Stimulated activated naive CD4-positive, alpha-beta T cell (primary cell): ENCODE results near the gene MRPL43.
A peak's percentile ranks its signal among the peaks of the same experiment; 100 is the strongest.

Source experiments
- DNase-seq, 6 experiments: peaks; one replicate each; lab custom pipeline; 2025; lab: John Stamatoyannopoulos, UW

The MRPL43 gene

GRCh38 chr10:101002456-101002855 is 15.2 kb upstream of the MRPL43 start:
- no peak for DNase-seq

- DNase-seq = no peak
Measured at GRCh38 chr10:101001659-101002035, 14.3 kb upstream of the MRPL43 start.

- DNase-seq = no peak
Measured at GRCh38 chr10:101000915-101001658, 13.8 kb upstream of the MRPL43 start.

DNA sequence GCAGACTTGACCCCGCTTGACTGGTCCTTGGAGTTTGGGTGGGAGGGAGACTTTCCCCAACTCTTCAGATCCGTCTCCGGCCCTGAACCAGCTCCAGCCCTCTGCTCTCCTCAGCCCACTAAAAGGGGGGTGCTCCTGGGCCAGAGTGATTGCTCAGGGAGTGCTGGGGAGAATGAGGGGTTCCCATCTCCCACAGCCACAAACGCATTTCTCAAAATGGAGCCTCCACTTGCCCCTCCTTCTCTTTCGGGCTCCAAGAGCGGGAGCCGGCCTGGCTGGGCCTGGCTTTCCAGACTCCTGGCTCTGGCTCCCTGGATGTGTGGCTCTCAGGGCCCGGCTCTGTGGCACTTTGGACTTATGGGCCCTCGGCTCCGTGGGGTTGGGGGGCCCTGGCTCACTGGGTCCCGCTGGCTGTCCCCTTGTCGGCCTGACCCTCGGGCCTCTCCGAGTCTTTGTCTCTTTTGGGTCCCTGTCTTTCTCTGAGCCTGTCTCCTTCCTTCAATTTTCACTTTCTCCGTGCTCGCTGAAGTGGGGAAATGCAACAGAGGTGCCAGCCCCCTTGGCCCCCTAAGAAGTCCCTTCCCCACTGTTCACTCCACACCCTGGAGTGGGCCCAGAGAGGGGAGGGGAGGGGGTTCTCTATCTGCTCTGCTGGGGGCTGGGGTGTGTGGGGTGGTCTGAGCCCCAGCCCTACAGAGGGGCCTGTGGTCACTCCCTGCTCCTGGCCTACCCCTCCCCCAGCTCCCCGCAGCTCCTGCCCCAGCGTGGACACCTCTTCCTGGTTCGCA is 13.0 kb upstream of the MRPL43 start:
- DNase-seq = no peak

DNA sequence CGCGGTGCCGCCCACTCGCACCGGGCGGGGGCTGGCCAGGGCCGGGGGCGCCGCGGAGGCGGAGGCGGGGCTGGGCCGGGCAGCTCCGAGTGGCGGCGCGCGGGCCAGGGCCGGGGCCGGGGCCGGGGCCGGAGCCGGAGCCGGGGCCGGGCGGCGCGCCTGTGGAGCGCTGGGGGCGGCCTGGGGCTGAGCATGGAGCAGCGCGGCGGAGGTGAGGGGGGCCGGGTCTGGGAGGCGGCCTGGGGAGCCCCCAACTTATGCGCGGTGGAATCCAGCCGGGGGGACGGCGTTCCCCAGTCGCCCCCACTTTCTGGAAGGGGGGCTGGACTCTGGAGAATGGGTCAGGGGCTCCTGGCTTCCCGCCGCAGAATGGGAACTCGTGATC is 12.4 kb upstream of the MRPL43 start, which contains the start of gene LZTS2:
LZTS2 (plus strand) TSS at position 67 of the 385 bp plus-strand sequence. CDS start 2,731 bp downstream, outside the sequence.
- no peak for DNase-seq

DNA sequence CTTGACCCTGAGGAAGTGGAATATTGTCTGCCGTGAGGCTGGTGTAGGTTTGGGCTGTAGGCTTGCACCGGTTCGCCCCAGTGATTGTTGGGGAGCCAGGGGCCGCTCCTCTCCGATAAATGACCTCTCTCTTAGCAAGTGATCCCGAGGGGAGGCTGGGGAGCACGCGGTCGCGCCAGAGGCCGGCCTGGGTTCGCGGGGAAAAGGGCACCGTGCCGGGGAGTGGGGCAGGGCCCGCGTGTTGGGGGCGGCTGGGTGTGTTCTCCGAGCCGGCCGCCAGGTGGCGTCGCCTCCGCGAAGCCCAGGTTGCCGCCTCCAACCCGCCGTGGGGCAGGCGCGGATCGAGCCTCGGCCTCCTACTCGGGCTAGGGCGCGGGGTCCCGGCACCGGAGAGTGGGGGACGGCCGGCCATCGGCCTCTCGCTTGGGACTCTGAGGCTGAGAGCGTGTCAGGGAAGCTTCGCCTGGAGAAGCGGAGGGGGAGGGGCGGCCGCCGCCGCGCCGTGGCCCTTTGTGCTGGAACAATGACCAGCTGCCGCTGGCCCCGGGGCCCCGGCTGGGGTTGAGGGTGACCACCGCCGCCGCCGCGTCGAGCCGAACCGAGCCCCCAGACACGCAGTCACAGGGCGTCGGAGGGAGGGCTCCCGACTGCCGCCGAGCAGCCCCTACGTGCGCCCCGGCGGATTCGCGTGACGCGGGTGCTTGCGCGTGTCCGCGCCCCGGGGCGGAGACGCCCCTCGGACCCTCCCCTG is 11.9 kb upstream of the MRPL43 start:
- peak; percentile 54 to 87 (median 74) for DNase-seq

- DNase-seq = peak; percentile 51 to 81 (median 66)
Measured at GRCh38 chr10:100998183-100998990, 11.1 kb upstream of the MRPL43 start.

DNA sequence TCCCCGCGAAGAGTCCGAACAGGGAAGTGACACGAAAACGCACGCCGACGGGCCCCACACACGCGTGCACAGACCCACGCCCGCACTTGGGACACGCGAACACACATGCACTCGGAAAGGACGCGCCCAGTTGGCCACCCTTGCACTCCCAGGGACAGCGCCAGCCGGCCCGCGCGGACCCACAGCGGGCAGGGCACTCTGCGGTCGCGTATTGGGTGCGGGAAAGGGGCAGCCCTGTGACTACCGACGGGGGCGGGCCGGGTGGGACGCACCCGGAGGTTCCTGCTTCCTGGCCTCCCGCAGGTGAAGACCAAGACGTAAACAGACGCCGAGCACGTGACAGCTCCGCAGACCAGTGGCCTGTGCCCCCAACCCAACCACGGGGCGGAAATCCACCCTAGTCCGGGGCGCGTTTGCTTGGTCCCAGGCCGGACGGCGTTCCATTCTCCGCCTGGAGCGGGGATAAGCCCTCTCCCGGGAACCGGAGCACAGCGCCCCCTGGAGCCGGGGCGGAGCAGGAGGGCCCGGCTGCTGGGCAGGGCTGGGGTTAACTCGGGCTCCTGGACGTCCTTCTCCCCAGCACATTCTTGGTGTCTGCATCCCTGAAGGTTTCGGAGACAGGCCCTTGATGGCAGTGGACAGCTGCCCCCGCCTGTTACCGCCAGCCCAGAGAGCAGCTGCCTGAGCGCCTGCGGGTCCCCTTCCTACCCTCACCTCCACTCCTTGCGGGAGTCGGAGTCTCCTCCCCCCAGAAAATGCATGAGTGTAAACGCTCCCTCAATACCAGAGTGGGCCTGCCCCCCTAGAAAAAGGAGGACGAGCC is 10.3 kb upstream of the MRPL43 start:
- peak; percentile 62 to 85 (median 68) for DNase-seq

DNA sequence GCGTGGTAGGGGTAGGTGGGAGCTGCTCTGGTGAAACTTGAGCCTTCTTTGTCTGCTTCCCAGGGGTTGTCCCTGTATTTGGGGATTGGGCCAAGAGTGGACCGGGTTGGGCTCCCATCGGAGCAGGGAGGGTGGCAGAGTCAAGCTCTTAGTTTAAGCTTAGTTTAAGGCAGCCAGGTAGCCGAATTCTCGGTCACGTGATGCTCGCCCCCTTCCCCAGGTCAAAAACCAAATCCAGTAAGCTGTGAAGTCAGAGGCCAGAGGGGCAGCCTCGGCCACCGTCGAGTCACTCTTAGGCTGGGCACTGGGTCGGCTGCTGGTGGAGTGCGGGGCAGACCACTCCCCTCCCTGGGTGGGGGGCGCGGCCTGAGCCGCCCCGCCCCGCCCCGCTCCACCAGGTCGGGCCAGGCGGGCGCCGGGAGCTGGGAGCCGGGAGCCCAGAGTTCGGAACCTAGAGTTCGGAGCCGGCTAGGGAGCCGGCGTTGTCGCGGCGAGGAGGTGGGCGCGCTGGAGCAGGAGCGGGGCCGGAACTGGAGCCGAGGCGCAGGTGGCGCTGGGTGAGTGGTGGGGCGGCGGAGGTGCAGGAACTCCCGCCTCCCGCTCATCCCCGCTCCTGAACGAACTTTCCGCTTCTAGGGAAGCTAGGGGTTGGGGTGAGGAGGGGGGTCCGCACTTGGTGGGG is 9.5 kb upstream of the MRPL43 start:
- peak in 4 of 6 experiments; percentile 42 to 75 (median 50) for DNase-seq

DNA sequence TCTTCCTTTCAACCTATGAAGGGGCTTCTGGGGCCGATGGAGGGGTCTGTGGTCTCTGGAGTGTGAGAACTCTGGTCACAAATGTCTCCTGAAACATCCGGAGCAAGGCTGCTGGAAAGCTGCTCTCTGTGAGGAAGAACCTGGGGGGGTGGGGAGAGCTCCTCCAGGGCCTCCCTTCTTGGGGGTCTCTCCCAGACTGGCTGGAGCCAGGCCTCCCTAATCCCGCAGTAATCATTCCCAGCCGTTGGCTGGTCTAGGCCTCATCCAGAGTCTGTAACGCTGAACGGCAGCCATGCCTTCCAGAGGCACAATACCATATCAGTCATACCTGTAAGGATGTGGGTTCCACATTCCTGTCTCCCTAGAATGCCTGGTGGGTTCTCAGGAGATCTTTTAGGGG is 7.9 kb upstream of the MRPL43 start:
- DNase-seq = no peak

GRCh38 chr10:100993986-100994708 is 6.8 kb upstream of the MRPL43 start:
- DNase-seq = no peak

GRCh38 chr10:100989088-100989487 is 1.8 kb upstream of the MRPL43 start:
- DNase-seq = no peak

- DNase-seq = no peak
Measured at GRCh38 chr10:100988166-100988565, 869 bp upstream of the MRPL43 start.

DNA sequence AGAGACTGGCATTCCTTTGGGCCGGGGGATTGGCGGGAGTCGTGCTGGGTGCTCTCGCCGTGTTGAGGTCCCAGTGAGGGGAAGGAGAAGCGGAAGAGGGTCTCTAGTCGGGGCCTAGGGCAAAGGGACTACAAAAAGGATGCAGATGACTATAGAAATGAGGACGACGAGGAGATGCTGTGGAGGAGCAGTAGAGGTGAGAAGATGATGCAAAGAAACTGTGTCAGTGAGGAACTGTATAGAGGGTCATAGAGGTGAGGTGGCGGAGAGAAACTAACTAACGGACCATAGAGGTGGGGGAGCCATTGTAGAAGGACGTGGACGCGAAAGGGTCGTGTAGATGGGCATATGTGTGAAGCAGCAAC is 370 bp upstream of the MRPL43 start:
- no peak for DNase-seq

GRCh38 chr10:100986623-100986951 is 710 bp downstream of the MRPL43 start:
- DNase-seq = no peak

DNA sequence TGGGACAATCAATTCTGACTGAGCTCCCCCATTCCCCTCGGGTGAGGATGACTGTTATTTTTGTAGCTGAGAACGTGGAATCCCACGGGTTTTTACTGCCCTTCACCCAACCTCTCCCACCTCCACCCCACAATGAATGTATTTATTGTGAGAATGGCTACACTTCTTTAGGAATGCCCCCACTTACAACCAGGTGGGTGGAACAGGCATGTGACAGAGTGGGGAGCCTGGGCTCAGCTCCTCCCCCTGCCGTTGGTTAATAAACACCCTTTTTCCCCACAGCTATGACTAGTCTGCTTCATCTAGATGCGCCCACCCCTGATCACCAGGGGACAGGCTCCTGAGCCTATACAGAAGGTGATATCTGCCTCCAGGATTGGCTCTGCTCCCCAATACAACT is 2.0 kb downstream of the MRPL43 start:
- no peak for DNase-seq

DNA sequence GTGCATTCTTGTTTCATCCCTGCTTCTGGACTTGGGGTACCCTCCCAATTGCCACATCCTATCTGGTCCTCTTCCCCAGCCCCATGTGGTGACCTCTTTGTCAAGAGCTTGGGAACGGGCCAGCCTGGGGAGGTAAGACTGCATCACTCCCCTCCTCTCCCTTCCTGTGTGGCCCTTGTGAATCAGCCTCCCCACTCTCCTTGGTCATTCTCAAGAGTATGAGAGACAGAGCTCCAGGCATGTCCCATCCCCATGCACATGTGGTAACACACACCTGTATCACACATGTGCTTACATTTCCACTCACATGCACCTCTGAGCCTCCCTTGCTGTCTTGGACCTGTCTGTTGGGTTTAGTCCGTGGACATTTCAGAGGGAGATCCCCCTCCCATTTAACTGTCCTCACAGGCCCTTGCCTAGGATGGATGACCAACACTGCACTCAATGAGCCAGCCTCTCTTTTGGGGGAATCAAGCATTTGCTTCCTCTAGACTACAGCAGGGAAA is 2.6 kb downstream of the MRPL43 start:
- no peak for DNase-seq

DNA sequence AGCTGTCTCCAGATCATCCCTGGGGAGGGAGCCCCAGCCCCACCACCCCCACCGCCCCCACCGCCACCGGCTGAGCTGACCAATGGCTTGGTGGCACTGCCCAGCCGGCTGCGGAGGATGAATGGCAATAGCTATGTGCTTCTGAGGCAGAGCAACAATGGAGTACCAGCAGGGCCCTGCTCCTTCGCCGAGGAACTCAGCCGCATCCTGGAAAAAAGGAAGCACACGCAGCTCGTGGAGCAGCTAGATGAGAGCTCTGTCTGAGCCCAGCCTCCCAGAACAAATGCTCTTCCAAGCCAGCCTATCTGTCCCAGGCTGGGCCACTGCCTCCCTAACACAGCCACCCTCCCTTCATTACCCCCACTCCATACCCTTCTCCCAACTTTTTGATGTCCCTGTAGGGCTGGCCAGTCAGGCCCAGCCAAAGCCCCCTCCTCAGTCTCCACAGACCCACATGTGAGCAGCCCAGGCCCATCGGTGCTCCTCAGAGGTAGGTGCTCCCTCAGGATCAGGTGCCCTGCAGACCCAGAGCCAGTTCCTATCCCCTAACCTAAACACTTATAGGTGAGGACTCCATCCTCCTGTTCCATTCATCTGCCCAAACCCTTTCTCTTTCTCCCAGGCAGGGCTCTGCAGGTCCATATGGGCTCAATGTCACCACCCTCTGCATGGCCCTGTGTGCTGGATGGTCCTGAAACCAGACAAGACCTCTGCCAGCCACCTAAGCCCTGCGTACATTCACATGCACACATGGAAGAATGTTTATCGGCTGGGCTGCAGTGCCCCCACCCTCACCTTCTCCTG is 3.2 kb downstream of the MRPL43 start:
- no peak for DNase-seq
